ENCODE measurements around the gene PTS. TPM values are rescaled to one million over a fixed set of nuclear protein-coding genes. Genes with fewer than 3 reads are reported as not detected.
A peak's percentile ranks its signal among the peaks of the same experiment; 100 is the strongest.

PTS gene
- total RNA-seq, 1 donor: 56.5 TPM

- Histone ChIP-seq H3K79me2 (ENCODE audit: insufficient read depth, low read length) (no peaks in the 10 kb centered on the region), H3K4me3 (ENCODE audit: insufficient read depth, low read length) (no peak overlapping the region), H4K20me1 (ENCODE audit: insufficient read depth, low read length) (no peaks in the 10 kb centered on the region), H2AFZ (ENCODE audit: low read length) (no peak overlapping the region), H3K36me3 (ENCODE audit: insufficient read depth, low read length) (no peaks in the 10 kb centered on the region), H3K27ac (ENCODE audit: low read depth, low read length) (no peak overlapping the region), H3K9me3 (ENCODE audit: low read depth, low read length) (no peaks in the 10 kb centered on the region), H3K4me1 (ENCODE audit: insufficient read depth, low read length) (no peaks in the 10 kb centered on the region), H3K4me2 (ENCODE audit: insufficient read depth, low read length) (no peak overlapping the region), H3K27me3 (ENCODE audit: insufficient read depth, low read length) (peaks cover under 1% of the 10 kb centered on the region)
- no peak for DNase-seq (ENCODE audit: insufficient read length, low spot score, missing footprints)
- TF ChIP-seq, protein P1, sequence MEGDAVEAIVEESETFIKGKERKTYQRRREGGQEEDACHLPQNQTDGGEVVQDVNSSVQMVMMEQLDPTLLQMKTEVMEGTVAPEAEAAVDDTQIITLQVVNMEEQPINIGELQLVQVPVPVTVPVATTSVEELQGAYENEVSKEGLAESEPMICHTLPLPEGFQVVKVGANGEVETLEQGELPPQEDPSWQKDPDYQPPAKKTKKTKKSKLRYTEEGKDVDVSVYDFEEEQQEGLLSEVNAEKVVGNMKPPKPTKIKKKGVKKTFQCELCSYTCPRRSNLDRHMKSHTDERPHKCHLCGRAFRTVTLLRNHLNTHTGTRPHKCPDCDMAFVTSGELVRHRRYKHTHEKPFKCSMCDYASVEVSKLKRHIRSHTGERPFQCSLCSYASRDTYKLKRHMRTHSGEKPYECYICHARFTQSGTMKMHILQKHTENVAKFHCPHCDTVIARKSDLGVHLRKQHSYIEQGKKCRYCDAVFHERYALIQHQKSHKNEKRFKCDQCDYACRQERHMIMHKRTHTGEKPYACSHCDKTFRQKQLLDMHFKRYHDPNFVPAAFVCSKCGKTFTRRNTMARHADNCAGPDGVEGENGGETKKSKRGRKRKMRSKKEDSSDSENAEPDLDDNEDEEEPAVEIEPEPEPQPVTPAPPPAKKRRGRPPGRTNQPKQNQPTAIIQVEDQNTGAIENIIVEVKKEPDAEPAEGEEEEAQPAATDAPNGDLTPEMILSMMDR (IDR thresholded peaks at IDR 0.05; ENCODE audit: extremely low read depth, low read depth, low read length): no peak
Observed at GRCh38 chr11:112271242-112271641, 45.0 kb downstream of the PTS start.

DNA sequence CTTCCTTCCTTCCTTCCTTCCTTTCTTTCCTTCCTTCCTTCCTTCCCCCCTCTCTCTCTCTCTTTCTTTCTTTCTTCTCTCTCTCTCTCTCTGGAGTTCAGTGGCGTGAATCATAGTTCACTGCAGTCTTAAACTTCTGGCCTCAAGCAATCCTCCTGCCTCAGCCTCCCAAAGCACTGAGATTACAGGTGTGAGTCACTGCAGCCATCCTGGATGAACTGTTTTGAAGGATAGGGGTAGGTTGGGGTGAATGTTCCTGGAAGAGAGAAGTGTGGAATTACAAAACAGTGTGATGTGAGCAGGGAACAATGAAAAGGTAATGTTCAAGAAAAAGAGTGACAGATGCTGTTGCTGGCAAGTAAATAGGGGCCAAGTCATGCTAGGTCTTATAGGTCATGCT is 46.8 kb downstream of the PTS start:
- TF ChIP-seq, protein P1 (IDR thresholded peaks at IDR 0.05; ENCODE audit: extremely low read depth, low read depth, low read length): no peak
- Histone ChIP-seq H3K36me3 (ENCODE audit: insufficient read depth, low read length) (no peaks in the 10 kb centered on the region), H3K79me2 (ENCODE audit: insufficient read depth, low read length) (no peaks in the 10 kb centered on the region), H3K27ac (ENCODE audit: low read depth, low read length) (no peak overlapping the region), H3K9me3 (ENCODE audit: low read depth, low read length) (no peaks in the 10 kb centered on the region), H4K20me1 (ENCODE audit: insufficient read depth, low read length) (no peaks in the 10 kb centered on the region), H2AFZ (ENCODE audit: low read length) (no peak overlapping the region), H3K4me3 (ENCODE audit: insufficient read depth, low read length) (no peak overlapping the region), H3K4me2 (ENCODE audit: insufficient read depth, low read length) (no peak overlapping the region), H3K27me3 (ENCODE audit: insufficient read depth, low read length) (peaks cover 4% of the 10 kb centered on the region), H3K4me1 (ENCODE audit: insufficient read depth, low read length) (no peaks in the 10 kb centered on the region)
- no peak for DNase-seq (ENCODE audit: insufficient read length, low spot score, missing footprints)

GRCh38 chr11:112274007-112274783 is 48.0 kb downstream of the PTS start:
- peaks cover 4% of the 10 kb centered on the region for H3K27me3 ChIP-seq (ENCODE audit: insufficient read depth, low read length)
- no peaks in the 10 kb centered on the region for H3K4me1 ChIP-seq (ENCODE audit: insufficient read depth, low read length)
- H3K4me2 ChIP-seq (ENCODE audit: insufficient read depth, low read length): no peak overlapping the region
- H3K36me3 ChIP-seq (ENCODE audit: insufficient read depth, low read length): no peaks in the 10 kb centered on the region
- TF ChIP-seq, protein P1 (IDR thresholded peaks at IDR 0.05; ENCODE audit: extremely low read depth, low read depth, low read length): no peak
- H3K79me2 ChIP-seq (ENCODE audit: insufficient read depth, low read length): no peaks in the 10 kb centered on the region
- H2AFZ ChIP-seq (ENCODE audit: low read length): no peak overlapping the region
- H4K20me1 ChIP-seq (ENCODE audit: insufficient read depth, low read length): no peaks in the 10 kb centered on the region
- H3K27ac ChIP-seq (ENCODE audit: low read depth, low read length): no peak overlapping the region
- peak; percentile 69 for DNase-seq (ENCODE audit: insufficient read length, low spot score, missing footprints)
- H3K9me3 ChIP-seq (ENCODE audit: low read depth, low read length): no peaks in the 10 kb centered on the region
- no peak overlapping the region for H3K4me3 ChIP-seq (ENCODE audit: insufficient read depth, low read length)

- TF ChIP-seq, protein P1 (IDR thresholded peaks at IDR 0.05; ENCODE audit: extremely low read depth, low read depth, low read length): no peak
- no peaks in the 10 kb centered on the region for H4K20me1 ChIP-seq (ENCODE audit: insufficient read depth, low read length)
- no peaks in the 10 kb centered on the region for H3K36me3 ChIP-seq (ENCODE audit: insufficient read depth, low read length)
- no peak for DNase-seq (ENCODE audit: insufficient read length, low spot score, missing footprints)
- no peaks in the 10 kb centered on the region for H3K79me2 ChIP-seq (ENCODE audit: insufficient read depth, low read length)
- peaks cover 4% of the 10 kb centered on the region for H3K27me3 ChIP-seq (ENCODE audit: insufficient read depth, low read length)
- no peaks in the 10 kb centered on the region for H3K9me3 ChIP-seq (ENCODE audit: low read depth, low read length)
- no peak overlapping the region for H3K4me3 ChIP-seq (ENCODE audit: insufficient read depth, low read length)
- peaks cover 5% of the 10 kb centered on the region for H3K4me1 ChIP-seq (ENCODE audit: insufficient read depth, low read length)
- no peak overlapping the region for H2AFZ ChIP-seq (ENCODE audit: low read length)
- H3K27ac ChIP-seq (ENCODE audit: low read depth, low read length): no peak overlapping the region
- H3K4me2 ChIP-seq (ENCODE audit: insufficient read depth, low read length): no peak overlapping the region
Observed at GRCh38 chr11:112277029-112277428, 50.8 kb downstream of the PTS start.
